Fibroblast of villous mesenchyme (primary cell): ENCODE results near the gene E2F8. TPM values are rescaled to one million over a fixed set of nuclear protein-coding genes. Genes with fewer than 3 reads are reported as not detected.

ENCODE experiments used
- DNase-seq: peaks from one replicate; pipeline ENCODE4 v3.0.0-alpha.2; 2010; ENCODE audit warnings: low read depth
- H3K4me3 ChIP-seq: 2 replicates; pipeline ENCODE4 v1.5.1; 2011; ENCODE audit warnings: low read depth, mild to moderate bottlenecking, low read length
- total RNA-seq: library from RNA; depleted of rRNA; stranded (reverse); fragments of >200 nt; gene quantifications from 2 replicates; pipeline ENCODE4 v1.2.3, GENCODE V29; 2012
- TF ChIP-seq, protein P1 (sequence below): IDR thresholded peaks from 2 replicates; pipeline ENCODE4 v1.5.1; 2012; ENCODE audit warnings: low read depth, mild to moderate bottlenecking, low read length; ENCODE audit not compliant: insufficient read depth

The E2F8 gene
- total RNA-seq, 1 donor: 2.2 TPM

DNA sequence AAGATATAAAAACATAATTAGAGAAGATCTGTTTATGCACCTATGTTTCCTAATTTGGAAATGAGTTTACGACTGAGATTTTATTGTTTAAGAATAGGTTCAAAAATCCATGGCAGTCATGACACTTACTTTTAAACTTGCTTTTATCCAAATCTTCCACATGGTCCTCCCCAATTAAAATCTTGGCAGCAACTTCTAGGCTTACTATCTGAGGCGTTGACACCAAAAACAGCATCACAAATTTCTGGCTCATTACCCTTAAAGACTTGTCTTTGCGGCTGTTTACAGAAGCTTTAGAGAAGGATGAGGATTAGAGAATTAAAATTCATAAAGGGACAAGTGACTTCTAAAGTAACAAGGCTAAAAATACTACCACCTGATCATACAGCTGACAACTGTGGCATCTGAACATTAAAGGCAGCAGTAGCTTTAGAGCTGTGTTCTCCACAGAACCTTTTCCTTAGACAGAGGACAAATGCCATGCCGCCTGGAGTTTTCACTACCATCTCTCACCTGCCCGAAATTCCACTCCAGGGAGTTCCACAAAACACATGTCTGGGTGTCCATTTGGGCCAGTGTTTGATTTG lies 6.4 kb downstream of the E2F8 start:
- TF ChIP-seq, protein P1, sequence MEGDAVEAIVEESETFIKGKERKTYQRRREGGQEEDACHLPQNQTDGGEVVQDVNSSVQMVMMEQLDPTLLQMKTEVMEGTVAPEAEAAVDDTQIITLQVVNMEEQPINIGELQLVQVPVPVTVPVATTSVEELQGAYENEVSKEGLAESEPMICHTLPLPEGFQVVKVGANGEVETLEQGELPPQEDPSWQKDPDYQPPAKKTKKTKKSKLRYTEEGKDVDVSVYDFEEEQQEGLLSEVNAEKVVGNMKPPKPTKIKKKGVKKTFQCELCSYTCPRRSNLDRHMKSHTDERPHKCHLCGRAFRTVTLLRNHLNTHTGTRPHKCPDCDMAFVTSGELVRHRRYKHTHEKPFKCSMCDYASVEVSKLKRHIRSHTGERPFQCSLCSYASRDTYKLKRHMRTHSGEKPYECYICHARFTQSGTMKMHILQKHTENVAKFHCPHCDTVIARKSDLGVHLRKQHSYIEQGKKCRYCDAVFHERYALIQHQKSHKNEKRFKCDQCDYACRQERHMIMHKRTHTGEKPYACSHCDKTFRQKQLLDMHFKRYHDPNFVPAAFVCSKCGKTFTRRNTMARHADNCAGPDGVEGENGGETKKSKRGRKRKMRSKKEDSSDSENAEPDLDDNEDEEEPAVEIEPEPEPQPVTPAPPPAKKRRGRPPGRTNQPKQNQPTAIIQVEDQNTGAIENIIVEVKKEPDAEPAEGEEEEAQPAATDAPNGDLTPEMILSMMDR: no peak
- DNase-seq: no peak
- H3K4me3 ChIP-seq: no peak overlapping the region

DNA sequence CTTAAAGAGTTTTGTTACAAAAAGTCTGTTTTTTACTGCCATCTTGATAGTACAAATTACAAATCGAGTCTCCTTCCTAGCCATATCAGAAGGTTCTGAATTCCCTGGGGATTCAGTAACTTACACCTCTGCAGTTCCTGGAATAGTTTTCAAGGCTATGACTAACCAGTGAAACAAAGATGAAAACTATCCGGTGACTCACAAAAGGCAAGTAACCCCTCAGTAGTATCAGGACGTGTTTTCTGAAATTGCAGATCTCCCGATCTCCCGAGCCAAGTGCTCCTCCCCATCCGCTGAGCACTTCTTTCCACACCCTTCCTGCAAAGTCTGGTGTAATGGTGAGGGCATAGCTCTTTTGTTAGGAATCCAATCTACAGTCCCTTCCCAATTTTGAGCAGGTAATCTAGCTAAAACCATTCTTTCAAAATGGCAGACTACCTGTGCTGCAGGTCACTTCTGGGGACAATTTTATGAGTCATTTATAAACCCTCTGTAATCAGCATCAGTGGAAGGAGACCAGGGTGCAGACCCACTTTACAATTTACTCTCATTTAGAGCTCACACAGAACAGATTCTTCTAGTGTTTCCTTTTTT lies 7.7 kb downstream of the E2F8 start:
- DNase-seq: peak; percentile 66
- no peak overlapping the region for H3K4me3 ChIP-seq
- TF ChIP-seq, protein P1: no peak

DNA sequence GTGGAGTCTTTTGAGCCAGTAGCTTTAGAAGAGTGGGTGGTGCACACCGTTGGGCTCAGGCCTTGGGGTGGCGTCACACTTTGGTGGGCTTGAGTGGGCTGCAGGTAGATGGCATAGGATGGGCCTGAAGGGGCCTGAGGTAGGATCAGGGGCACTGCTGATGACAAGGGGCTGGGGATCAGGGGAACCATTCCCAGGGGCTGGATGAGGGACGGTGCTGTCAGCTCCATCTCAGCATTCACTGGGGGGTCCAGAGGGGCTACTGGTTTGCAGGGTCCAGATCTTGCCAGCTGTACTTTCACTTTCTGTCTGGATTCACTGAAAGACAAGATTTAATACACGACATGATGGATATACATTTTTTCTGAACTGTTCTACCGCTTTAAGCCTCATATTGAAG lies 11.1 kb downstream of the E2F8 start:
- no peak for DNase-seq
- TF ChIP-seq, protein P1: no peak
- H3K4me3 ChIP-seq: no peak overlapping the region

DNA sequence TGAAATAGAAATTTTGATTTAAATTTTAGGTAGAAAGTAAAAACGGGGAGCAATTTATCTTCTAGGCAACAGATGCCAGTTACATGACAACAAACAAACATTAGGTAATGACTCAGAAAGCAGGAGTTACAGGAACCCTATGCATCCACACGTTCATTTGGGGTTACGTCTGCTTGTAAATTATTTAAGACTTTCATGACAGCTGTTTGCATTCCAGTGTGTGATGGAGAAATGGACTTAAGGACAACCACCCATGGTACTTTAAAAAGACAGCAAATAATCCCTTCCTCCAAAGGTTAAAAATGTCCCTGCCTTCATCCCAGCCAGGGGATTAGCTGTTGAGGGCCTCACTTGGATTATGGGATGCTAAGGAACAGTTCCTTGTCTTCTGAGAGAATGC lies 11.8 kb downstream of the E2F8 start:
- TF ChIP-seq, protein P1: no peak
- peak; percentile 70 for DNase-seq
- no peak overlapping the region for H3K4me3 ChIP-seq

DNA sequence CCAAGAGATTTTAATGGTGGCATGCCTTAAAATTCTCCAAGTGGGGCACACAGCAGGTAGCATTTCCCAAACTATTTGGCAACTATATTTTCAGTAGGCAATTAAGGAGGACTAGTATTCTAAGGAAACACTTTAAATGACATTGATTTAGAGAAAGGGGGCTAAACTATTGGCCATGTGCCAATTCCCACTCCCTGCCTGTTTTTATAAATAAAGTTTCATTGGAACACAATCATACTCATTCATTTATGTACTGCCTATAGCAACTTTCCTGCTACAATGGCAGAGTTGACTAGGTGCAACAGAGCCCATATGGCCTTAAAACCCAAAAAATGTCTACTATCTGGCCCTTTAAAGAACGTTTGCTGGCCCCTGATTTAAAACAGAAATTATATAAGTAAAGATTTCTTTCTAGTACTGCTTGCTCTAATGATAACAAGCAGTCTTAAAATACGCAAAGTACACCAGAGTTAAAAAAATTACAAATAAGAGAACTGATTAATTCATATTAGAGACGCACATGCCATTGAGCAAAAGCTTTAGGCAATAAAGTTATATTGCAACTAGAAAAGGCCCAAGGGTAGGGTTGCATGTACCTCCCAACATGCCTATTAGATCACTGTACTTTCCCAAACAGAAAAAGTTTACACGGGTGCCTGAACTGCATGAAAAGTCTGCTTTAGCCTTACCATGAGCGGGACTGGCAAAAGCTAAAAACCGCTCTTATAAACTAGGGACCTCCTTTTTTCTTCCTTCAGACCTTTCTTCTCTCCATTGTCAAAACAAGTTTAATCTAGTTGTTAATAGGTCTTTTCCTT lies 14.2 kb downstream of the E2F8 start:
- TF ChIP-seq, protein P1: no peak
- H3K4me3 ChIP-seq: no peak overlapping the region
- DNase-seq: no peak

DNA sequence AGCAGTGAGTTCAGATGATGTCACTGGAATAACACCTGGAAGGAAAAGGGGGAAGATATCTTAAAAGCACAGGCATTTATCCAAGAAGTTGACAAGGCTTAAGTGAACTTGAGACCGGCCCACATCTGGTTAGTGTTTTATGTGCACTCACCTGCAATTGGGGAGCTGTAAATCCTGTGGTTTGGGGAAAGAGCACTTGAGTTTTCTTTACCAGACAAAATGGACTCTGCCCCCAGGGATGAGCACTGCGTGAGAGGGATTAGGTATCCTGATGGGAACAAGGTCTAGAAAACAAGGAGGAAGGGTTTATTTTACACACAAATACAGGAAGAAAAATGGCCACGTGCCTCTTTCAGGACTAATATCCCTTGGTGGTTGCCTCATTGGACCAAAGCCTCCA lies 15.2 kb downstream of the E2F8 start:
- no peak overlapping the region for H3K4me3 ChIP-seq
- TF ChIP-seq, protein P1: no peak

More for the DNA sequence above, 15.2 kb downstream of the E2F8 start:
- no peak for DNase-seq
